GM12865 (cell line): Measurements from ENCODE around the gene PXYLP1.

Experiments
- DNase-seq: peaks from one replicate; pipeline ENCODE4 v3.0.0; 2010; ENCODE audit warnings: low read depth
- H3K4me3 ChIP-seq: 2 replicates; pipeline ENCODE4 v1.5.1; 2011; ENCODE audit warnings: mild to moderate bottlenecking, low read depth, low read length, control low read depth
- TF ChIP-seq, protein P1 (sequence below): IDR thresholded peaks from 2 replicates; pipeline ENCODE4 v1.5.1; 2011; ENCODE audit warnings: low read length, control low read depth, low read depth, inconsistent platforms; ENCODE audit not compliant: insufficient read depth; ENCODE audit errors: missing control alignments

The PXYLP1 gene

DNA sequence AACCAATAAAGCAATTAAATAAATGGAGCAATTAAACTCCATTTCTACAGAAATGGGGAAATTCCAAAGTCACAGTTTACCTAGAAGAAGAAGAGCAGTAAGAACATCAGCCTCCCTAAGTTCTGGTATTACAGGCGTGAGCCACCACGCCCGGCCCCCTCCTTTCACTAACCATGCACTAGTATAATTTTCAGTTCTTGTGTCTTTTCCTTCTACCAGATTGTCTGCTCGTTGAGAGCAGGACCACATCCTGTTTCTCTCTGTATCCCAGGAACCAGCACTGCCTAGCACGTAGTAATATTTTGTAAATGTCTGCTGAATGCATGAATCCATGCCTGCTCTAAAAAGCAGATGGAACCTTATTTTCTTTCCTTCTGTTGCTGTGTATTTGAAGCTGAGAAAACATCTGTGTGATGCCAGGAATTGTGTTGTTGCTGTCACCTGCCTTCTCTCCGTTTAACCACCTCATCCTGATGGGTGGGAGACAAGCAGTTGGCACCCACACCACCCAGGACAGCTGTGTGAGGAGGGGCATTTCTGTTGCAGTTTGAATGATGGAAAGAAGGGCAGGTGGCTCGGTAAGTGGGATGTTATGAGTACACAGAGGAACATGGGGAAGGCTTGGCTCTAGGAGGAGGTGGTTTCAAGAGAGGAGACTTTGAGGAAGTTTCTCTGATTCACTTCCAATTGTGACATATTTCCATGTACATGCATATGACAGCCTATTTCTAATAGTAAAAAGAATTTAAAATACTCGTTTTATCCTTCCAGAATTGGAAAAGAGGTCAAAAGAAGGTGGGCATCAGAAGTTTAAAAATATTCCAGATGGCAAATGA lies 30.1 kb downstream of the PXYLP1 start:
- DNase-seq, result no peak
- no peak overlapping the region for H3K4me3 ChIP-seq
- TF ChIP-seq, protein P1, sequence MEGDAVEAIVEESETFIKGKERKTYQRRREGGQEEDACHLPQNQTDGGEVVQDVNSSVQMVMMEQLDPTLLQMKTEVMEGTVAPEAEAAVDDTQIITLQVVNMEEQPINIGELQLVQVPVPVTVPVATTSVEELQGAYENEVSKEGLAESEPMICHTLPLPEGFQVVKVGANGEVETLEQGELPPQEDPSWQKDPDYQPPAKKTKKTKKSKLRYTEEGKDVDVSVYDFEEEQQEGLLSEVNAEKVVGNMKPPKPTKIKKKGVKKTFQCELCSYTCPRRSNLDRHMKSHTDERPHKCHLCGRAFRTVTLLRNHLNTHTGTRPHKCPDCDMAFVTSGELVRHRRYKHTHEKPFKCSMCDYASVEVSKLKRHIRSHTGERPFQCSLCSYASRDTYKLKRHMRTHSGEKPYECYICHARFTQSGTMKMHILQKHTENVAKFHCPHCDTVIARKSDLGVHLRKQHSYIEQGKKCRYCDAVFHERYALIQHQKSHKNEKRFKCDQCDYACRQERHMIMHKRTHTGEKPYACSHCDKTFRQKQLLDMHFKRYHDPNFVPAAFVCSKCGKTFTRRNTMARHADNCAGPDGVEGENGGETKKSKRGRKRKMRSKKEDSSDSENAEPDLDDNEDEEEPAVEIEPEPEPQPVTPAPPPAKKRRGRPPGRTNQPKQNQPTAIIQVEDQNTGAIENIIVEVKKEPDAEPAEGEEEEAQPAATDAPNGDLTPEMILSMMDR, result no peak

DNA sequence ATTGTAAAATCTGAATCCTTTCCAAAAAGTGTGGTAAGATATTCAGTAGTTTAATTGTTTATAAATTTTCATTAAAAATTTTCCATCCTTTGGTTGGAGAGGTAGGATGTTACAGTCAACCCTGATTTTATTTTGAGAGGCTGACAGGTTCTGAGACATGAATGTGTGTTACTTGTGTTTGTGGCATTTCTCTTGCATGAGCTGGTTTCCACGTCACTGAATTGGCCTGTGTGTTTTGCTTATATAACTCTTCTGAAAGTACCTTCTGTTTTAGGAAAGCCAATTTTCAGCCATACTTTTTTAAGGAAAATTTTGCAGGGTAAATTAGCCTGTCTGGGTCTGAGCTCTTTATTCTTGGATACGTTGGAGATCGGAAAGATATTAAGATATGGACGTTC lies 30.7 kb downstream of the PXYLP1 start:
- TF ChIP-seq, protein P1, result no peak
- DNase-seq, result no peak
- no peak overlapping the region for H3K4me3 ChIP-seq

DNA sequence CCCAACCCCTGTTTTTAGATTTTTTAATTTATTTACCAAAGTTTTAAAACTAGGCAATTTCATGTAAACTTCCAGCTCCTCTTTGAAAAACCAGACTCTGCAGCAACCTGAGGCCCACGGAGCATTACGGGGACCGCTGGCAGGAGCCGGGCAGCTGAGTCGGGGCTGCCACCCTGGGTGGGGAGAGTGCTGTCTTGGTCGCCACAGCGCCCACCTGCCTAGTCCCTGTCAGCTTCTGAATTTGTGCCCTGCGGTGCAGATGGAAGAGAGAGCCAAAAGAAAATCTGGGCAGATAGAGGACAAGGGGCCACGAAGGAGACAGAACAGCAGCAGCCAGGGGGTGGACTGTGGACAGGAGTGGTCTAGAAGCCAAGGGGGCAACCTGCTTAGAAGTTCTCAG lies 34.6 kb downstream of the PXYLP1 start:
- TF ChIP-seq, protein P1, result no peak
- H3K4me3 ChIP-seq, result no peak overlapping the region
- no peak for DNase-seq

DNA sequence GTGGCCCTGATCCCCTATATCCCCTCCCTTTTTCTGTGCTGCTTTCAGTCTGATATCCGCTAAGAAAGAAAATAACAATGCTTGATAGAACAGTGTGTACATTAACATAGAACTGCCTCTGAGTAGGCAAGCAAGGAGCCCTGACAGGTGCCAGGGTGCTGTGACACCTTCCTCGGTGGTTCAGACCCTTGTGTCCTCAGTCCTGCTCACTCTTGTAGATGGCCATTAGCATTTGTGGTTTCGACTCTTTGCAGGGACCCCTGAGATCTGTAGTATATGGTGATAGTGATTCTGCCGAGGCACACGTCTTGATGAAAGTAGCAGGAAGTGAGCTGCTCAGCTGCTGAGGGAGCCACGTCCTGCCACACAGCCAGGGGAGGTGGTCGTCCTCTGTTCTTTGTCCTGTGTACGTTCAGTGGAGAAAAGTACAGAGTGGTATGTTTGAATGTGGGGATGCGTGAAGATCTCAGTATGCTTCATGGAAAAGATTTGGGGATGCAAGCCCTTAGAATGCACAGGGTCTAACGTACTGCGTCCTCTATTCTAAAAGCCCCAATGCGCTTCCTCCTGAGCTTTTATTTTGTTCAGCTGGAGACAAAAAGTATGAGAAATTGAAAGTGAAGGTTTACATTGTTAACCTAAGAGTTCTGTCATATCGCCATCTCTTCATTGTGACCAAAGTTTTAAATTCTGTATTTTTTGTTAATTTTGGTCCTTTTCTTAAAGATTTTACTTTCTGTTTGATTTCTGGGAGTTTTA lies 35.4 kb downstream of the PXYLP1 start:
- peak overlapping the region; percentile 31 for H3K4me3 ChIP-seq
- peak; percentile 45 for DNase-seq
- TF ChIP-seq, protein P1, result no peak

DNA sequence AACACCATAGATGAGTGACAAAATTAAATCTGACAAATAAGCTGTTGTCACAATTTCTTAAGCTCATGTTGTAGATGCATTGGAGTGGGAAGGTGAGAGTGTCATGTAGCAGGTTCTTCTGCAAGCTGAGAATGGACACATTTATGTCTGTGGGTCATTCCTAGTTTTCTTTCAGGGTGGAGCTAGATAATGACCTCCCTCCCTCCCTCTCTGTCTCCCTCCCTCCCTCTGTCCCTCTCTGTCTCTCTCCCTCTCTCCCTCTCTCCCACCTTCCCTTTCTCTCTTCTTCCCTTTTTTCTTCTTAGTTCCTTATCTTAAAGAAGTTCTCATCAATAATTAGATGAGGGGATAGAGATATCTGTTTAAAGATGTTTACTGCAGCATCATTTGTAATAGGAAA lies 36.0 kb downstream of the PXYLP1 start:
- no peak for DNase-seq
- H3K4me3 ChIP-seq, result peak overlapping the region; percentile 31
- TF ChIP-seq, protein P1, result no peak

DNA sequence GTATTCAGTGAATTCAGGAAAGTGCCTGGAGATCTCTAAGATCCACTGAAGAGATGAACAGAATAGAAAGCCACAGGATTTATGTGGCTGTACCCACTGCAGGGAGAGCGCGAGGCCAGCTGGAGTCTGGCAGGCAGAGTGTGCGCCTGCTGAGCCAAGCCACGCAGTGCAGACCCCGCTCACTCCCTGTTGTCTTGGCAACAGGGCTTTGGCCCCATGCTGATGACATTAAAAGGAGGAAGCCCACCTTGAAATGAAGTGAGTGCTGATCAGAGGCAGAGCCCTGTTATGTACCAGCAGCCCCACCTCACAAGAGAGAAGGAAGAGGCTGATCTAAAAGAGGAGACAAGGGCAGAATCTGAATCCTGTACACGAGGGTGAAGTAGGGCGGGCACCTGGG lies 36.7 kb downstream of the PXYLP1 start:
- no peak for DNase-seq
- no peak overlapping the region for H3K4me3 ChIP-seq
- TF ChIP-seq, protein P1, result no peak
